ENCODE measurements around the gene CTDNEP1.

The CTDNEP1 gene

GRCh38 chr17:7280519-7281073 lies 29.1 kb upstream of the CTDNEP1 start:
- DNase-seq (ENCODE audit: low spot score), result peak; percentile 85

GRCh38 chr17:7279448-7279847 lies 27.9 kb upstream of the CTDNEP1 start:
- no peak for DNase-seq (ENCODE audit: low spot score)

GRCh38 chr17:7266784-7267183 lies 15.2 kb upstream of the CTDNEP1 start:
- DNase-seq (ENCODE audit: low spot score), result no peak

GRCh38 chr17:7263801-7264078 lies 12.2 kb upstream of the CTDNEP1 start:
- no peak for DNase-seq (ENCODE audit: low spot score)

- DNase-seq (ENCODE audit: low spot score), result peak; percentile 80
Observed at GRCh38 chr17:7262935-7263800, 11.6 kb upstream of the CTDNEP1 start.

- peak; percentile 90 for DNase-seq (ENCODE audit: low spot score)
Observed at GRCh38 chr17:7262192-7262934, 10.8 kb upstream of the CTDNEP1 start, which contains the start of gene CLDN7. Gene CLDN7 (minus strand): TSS chr17:7262478. CDS start chr17:7262043, 435 bp downstream.

GRCh38 chr17:7261379-7262191 lies 10.1 kb upstream of the CTDNEP1 start:
- peak; percentile 31 for DNase-seq (ENCODE audit: low spot score)

GRCh38 chr17:7260651-7261378 lies 9.3 kb upstream of the CTDNEP1 start:
- peak; percentile 83 for DNase-seq (ENCODE audit: low spot score)

- DNase-seq (ENCODE audit: low spot score), result no peak
Observed at GRCh38 chr17:7260151-7260550, 8.6 kb upstream of the CTDNEP1 start.

- no peak for DNase-seq (ENCODE audit: low spot score)
Observed at GRCh38 chr17:7259555-7259889, 8.0 kb upstream of the CTDNEP1 start.

GRCh38 chr17:7258731-7259554 lies 7.4 kb upstream of the CTDNEP1 start:
- no peak for DNase-seq (ENCODE audit: low spot score)

- DNase-seq (ENCODE audit: low spot score), result no peak
Observed at GRCh38 chr17:7256766-7257456, 5.4 kb upstream of the CTDNEP1 start.

- no peak for DNase-seq (ENCODE audit: low spot score)
Observed at GRCh38 chr17:7254511-7254910, 3.0 kb upstream of the CTDNEP1 start.

- DNase-seq (ENCODE audit: low spot score), result no peak
Observed at GRCh38 chr17:7253082-7253481, 1.5 kb upstream of the CTDNEP1 start.

- DNase-seq (ENCODE audit: low spot score), result peak; percentile 85
Observed at GRCh38 chr17:7252176-7253043, 876 bp upstream of the CTDNEP1 start, which contains the start of gene ELP5. Gene ELP5 (plus strand): TSS chr17:7252215. CDS start chr17:7252551, 336 bp downstream.

GRCh38 chr17:7250695-7251627 lies 573 bp downstream of the CTDNEP1 start:
- DNase-seq (ENCODE audit: low spot score), result no peak

GRCh38 chr17:7249830-7250229 lies 1.7 kb downstream of the CTDNEP1 start:
- DNase-seq (ENCODE audit: low spot score), result no peak

- DNase-seq (ENCODE audit: low spot score), result no peak
Observed at GRCh38 chr17:7249214-7249613, 2.3 kb downstream of the CTDNEP1 start.

All from iPS-NIHi11 (cell line).